Natural killer cell (primary cell): ENCODE measurements around the gene ANTXRL. TPM values are rescaled to one million over a fixed set of nuclear protein-coding genes. Genes with fewer than 3 reads are reported as not detected.
"Not testable (repeated sequence)": the region's sequence is repeated elsewhere in the genome, so short reads cannot be mapped to it uniquely, and the experiment has no call there.

ENCODE experiments used
- ATAC-seq, 3 donors: fragments of 150-1000 bp in 2 of 3; fragments of 200-7000 bp in 1 of 3; cut with Tn5 transposase; 1 replicate in 1 of 3; 2 replicates in 2 of 3; pipeline ENCODE4 v1.10.0; 2021; ENCODE audit warnings: mild to moderate bottlenecking in 2 of 3, moderate library complexity in 2 of 3
- DNase-seq, 2 donors: peaks; one replicate each; pipeline versions ENCODE4 v3.0.0 to v3.0.0-alpha.2; 2013 to 2021; ENCODE audit warnings: mixed read lengths in 1 of 2
- H3K27ac ChIP-seq: one replicate; pipeline ENCODE4 v1.5.1; 2013; ENCODE audit warnings: mild to moderate bottlenecking, low read length
- H3K27me3 ChIP-seq: one replicate; pipeline ENCODE4 v1.6.1; 2013; ENCODE audit warnings: low read length; ENCODE audit not compliant: control insufficient read depth, insufficient read depth
- H3K36me3 ChIP-seq: one replicate; pipeline ENCODE4 v1.6.1; 2013; ENCODE audit warnings: low read length; ENCODE audit not compliant: control insufficient read depth, insufficient read depth
- H3K4me1 ChIP-seq: one replicate; pipeline ENCODE4 v1.6.1; 2013; ENCODE audit warnings: low read length; ENCODE audit not compliant: control insufficient read depth, insufficient read depth
- H3K4me3 ChIP-seq: one replicate; pipeline ENCODE4 v1.5.1; 2013; ENCODE audit warnings: low read length
- H3K9me3 ChIP-seq: one replicate; pipeline ENCODE4 v1.6.1; 2013; ENCODE audit warnings: low read length; ENCODE audit not compliant: control insufficient read depth, insufficient read depth
- H3K27ac Mint-ChIP-seq, 2 donors: one replicate each; pipeline ENCODE4 v1.8.0; 2022; ENCODE audit warnings: mild to moderate bottlenecking in 2 of 2, mixed read lengths in 2 of 2, moderate library complexity in 1 of 2
- H3K27me3 Mint-ChIP-seq, 2 donors: one replicate each; pipeline ENCODE4 v1.8.0; 2022; ENCODE audit warnings: low read depth in 2 of 2, mixed read lengths in 2 of 2
- H3K36me3 Mint-ChIP-seq: one replicate; pipeline ENCODE4 v1.8.0; 2022; ENCODE audit warnings: mixed read lengths
- H3K4me1 Mint-ChIP-seq, 2 donors: one replicate each; pipeline ENCODE4 v1.8.0; 2022; ENCODE audit warnings: mixed read lengths in 2 of 2
- H3K4me3 Mint-ChIP-seq: one replicate; pipeline ENCODE4 v1.8.0; 2022; ENCODE audit warnings: mild to moderate bottlenecking, moderate library complexity, mixed read lengths
- H3K9me3 Mint-ChIP-seq, 2 donors: one replicate each; pipeline ENCODE4 v1.8.0; 2022; ENCODE audit warnings: mixed read lengths in 2 of 2
- CTCF ChIP-seq: fragments of 200-600 bp; IDR thresholded peaks from one replicate; pipeline ENCODE4 v1.8.0; 2022; ENCODE audit warnings: antibody characterized with exemption
- WGBS: methylation state at CpG from one replicate; pipeline ENCODE4 v1.1.7; 2013; ENCODE audit warnings: missing lambda C conversion rate; ENCODE audit not compliant: insufficient coverage; 5-methylcytosine and 5-hydroxymethylcytosine counted together
- intact Hi-C: fragments of 100-400 bp; cut with micrococcal nuclease; formaldehyde crosslinking; loops from one replicate; pipeline ENCODE4 v1.14.2; 2022
- total RNA-seq, 4 donors: library from RNA; stranded (reverse); fragments of 120-200 nt in 1 of 4; gene quantifications; one replicate each; pipeline versions ENCODE4 v1.2.3 to v1.2.4, GENCODE V29; 2013 to 2022

The ANTXRL gene
- total RNA-seq, 3 donors from 2014 or later (not counting 1 experiment from before 2014, with no cell fraction given): not detected

GRCh38 chr10:46267132-46267985, 19.4 kb upstream of the ANTXRL start:
- peak overlapping the region; percentile 28 for H3K4me3 ChIP-seq
- Mint-ChIP-seq H3K27me3 (no peaks in the 10 kb centered on the region), H3K4me3 (no peak overlapping the region), H3K36me3 (no peaks in the 10 kb centered on the region), H3K27ac (no peak overlapping the region), H3K9me3 (no peaks in the 10 kb centered on the region), H3K4me1 (peaks cover 0 to 6% of the 10 kb centered on the region in 2 donors)
- H3K27me3 ChIP-seq: no peaks in the 10 kb centered on the region
- intact Hi-C loops: no loop called here
- TF ChIP-seq CTCF: no peak
- ATAC-seq (no peak), DNase-seq (no peak)
- no peak overlapping the region for H3K27ac ChIP-seq
- WGBS: 79% methylated on average over 7 of the region's 10 CpGs
- no peaks in the 10 kb centered on the region for H3K36me3 ChIP-seq
- peaks cover 47% of the 10 kb centered on the region for H3K4me1 ChIP-seq
- H3K9me3 ChIP-seq: no peaks in the 10 kb centered on the region

- Mint-ChIP-seq H3K4me1 (peaks cover 0 to 6% of the 10 kb centered on the region in 2 donors), H3K4me3 (no peak overlapping the region), H3K9me3 (no peaks in the 10 kb centered on the region), H3K27ac (no peak overlapping the region), H3K36me3 (no peaks in the 10 kb centered on the region), H3K27me3 (no peaks in the 10 kb centered on the region)
- ATAC-seq: peak in 2 of 3 donors; percentile 22 to 40
- Histone ChIP-seq H3K4me3 (peak overlapping the region; percentile 28), H3K27me3 (no peaks in the 10 kb centered on the region), H3K9me3 (no peaks in the 10 kb centered on the region), H3K36me3 (no peaks in the 10 kb centered on the region), H3K4me1 (peaks cover 52% of the 10 kb centered on the region), H3K27ac (peak overlapping the region; percentile 60)
- peak in 1 of 2 donors; percentile 76 for DNase-seq
- WGBS: 52% methylated on average over 10 of the region's 10 CpGs
- TF ChIP-seq CTCF: no peak
- intact Hi-C loops: no loop called here
Observed at GRCh38 chr10:46268076-46268881, 18.5 kb upstream of the ANTXRL start.

- H3K9me3 ChIP-seq, ATAC-seq, H3K4me1 Mint-ChIP-seq, H3K36me3 Mint-ChIP-seq, H3K9me3 Mint-ChIP-seq, H3K27me3 Mint-ChIP-seq, H3K27me3 ChIP-seq, intact Hi-C loops, H3K36me3 ChIP-seq: not testable (repeated sequence)
- Histone ChIP-seq H3K27ac (peak overlapping the region; percentile 68), H3K4me3 (peak overlapping the region; percentile 28), H3K4me1 (peaks cover 52% of the 10 kb centered on the region)
- WGBS: 49% methylated on average over 3 of the region's 3 CpGs
- peak in 1 of 2 donors; percentile 71 for DNase-seq
- H3K4me3 Mint-ChIP-seq: peak overlapping the region; percentile 25
- peak overlapping the region in 1 of 2 donors; percentile 41 for H3K27ac Mint-ChIP-seq
Observed at GRCh38 chr10:46269554-46270053, 17.2 kb upstream of the ANTXRL start.
